ENCODE results near the gene TPO.

GRCh38 chr2:1448009-1448408 lies 34.7 kb downstream of the TPO start:
- TF ChIP-seq, protein P1, sequence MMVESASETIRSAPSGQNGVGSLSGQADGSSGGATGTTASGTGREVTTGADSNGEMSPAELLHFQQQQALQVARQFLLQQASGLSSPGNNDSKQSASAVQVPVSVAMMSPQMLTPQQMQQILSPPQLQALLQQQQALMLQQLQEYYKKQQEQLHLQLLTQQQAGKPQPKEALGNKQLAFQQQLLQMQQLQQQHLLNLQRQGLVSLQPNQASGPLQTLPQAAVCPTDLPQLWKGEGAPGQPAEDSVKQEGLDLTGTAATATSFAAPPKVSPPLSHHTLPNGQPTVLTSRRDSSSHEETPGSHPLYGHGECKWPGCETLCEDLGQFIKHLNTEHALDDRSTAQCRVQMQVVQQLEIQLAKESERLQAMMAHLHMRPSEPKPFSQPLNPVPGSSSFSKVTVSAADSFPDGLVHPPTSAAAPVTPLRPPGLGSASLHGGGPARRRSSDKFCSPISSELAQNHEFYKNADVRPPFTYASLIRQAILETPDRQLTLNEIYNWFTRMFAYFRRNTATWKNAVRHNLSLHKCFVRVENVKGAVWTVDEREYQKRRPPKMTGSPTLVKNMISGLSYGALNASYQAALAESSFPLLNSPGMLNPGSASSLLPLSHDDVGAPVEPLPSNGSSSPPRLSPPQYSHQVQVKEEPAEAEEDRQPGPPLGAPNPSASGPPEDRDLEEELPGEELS (CRISPR knock-in tag; IDR thresholded peaks at IDR 0.05): no peak
- no peak for TF ChIP-seq CTCF (IDR thresholded peaks at IDR 0.05)
- TF ChIP-seq ZNF317 (CRISPR knock-in tag; IDR thresholded peaks at IDR 0.05; ENCODE audit: borderline replicate concordance, low read depth): no peak
- TF ChIP-seq ATF2 (CRISPR knock-in tag; IDR thresholded peaks at IDR 0.05; ENCODE audit: borderline replicate concordance, low read depth): no peak
- TF ChIP-seq ETV6 (CRISPR knock-in tag; IDR thresholded peaks at IDR 0.05): no peak
- TF ChIP-seq, protein P2, sequence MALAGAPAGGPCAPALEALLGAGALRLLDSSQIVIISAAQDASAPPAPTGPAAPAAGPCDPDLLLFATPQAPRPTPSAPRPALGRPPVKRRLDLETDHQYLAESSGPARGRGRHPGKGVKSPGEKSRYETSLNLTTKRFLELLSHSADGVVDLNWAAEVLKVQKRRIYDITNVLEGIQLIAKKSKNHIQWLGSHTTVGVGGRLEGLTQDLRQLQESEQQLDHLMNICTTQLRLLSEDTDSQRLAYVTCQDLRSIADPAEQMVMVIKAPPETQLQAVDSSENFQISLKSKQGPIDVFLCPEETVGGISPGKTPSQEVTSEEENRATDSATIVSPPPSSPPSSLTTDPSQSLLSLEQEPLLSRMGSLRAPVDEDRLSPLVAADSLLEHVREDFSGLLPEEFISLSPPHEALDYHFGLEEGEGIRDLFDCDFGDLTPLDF (CRISPR knock-in tag; IDR thresholded peaks at IDR 0.05): no peak
- no peak for TF ChIP-seq ZBTB21 (CRISPR knock-in tag; IDR thresholded peaks at IDR 0.05; ENCODE audit: borderline replicate concordance)
- no peak for TF ChIP-seq ZNF219 (CRISPR knock-in tag; IDR thresholded peaks at IDR 0.05; ENCODE audit: borderline replicate concordance)
- TF ChIP-seq EMX1 (CRISPR knock-in tag; IDR thresholded peaks at IDR 0.05): no peak
- no peak for TF ChIP-seq ZNF416 (CRISPR knock-in tag; IDR thresholded peaks at IDR 0.05)
- no peak for TF ChIP-seq FOXP1 (CRISPR knock-in tag; IDR thresholded peaks at IDR 0.05; ENCODE audit: borderline replicate concordance)
- no peak for TF ChIP-seq USF2 (CRISPR knock-in tag; IDR thresholded peaks at IDR 0.05)
- TF ChIP-seq, protein P3, sequence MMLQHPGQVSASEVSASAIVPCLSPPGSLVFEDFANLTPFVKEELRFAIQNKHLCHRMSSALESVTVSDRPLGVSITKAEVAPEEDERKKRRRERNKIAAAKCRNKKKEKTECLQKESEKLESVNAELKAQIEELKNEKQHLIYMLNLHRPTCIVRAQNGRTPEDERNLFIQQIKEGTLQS (CRISPR knock-in tag; conservative IDR thresholded peaks at IDR 0.05): no peak
